Astrocyte (in vitro differentiated cells and primary cell): Measurements from ENCODE around the gene FKBP1A.

Source experiments
- EZH2 ChIP-seq: IDR thresholded peaks from 2 replicates; pipeline ENCODE4 v1.6.1; 2012; ENCODE audit warnings: mild to moderate bottlenecking, low read length, inconsistent platforms; ENCODE audit not compliant: insufficient read depth
- TF ChIP-seq, protein P1 (sequence below): IDR thresholded peaks from 2 replicates; pipeline ENCODE4 v1.5.1; 2011; ENCODE audit warnings: low read depth, mild to moderate bottlenecking, inconsistent platforms, low read length, moderate library complexity; ENCODE audit not compliant: insufficient read depth

DNA sequence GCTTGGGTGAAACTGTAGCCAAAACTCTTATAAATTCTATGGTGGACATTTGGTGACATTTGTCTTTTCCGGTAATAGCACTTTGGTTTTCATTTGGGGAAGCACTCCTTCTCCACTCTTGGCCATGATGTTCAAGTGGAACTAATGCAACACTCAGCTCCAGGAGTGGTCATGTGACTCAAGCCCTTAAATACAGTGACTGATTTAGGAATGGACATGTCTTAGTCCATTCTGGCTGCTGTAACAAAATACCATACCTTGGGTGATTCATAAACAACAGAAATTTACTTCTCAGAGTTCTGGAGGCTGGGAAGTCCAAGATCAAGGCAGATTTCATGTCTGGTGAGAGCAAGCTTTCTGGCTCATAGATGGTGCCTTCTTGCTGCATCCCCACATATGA lies 10.8 kb upstream of the FKBP1A start:
- TF ChIP-seq, protein P1, sequence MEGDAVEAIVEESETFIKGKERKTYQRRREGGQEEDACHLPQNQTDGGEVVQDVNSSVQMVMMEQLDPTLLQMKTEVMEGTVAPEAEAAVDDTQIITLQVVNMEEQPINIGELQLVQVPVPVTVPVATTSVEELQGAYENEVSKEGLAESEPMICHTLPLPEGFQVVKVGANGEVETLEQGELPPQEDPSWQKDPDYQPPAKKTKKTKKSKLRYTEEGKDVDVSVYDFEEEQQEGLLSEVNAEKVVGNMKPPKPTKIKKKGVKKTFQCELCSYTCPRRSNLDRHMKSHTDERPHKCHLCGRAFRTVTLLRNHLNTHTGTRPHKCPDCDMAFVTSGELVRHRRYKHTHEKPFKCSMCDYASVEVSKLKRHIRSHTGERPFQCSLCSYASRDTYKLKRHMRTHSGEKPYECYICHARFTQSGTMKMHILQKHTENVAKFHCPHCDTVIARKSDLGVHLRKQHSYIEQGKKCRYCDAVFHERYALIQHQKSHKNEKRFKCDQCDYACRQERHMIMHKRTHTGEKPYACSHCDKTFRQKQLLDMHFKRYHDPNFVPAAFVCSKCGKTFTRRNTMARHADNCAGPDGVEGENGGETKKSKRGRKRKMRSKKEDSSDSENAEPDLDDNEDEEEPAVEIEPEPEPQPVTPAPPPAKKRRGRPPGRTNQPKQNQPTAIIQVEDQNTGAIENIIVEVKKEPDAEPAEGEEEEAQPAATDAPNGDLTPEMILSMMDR = no peak
- TF ChIP-seq EZH2 = no peak
